ENCODE data around the gene PSMG1.

The PSMG1 gene

DNA sequence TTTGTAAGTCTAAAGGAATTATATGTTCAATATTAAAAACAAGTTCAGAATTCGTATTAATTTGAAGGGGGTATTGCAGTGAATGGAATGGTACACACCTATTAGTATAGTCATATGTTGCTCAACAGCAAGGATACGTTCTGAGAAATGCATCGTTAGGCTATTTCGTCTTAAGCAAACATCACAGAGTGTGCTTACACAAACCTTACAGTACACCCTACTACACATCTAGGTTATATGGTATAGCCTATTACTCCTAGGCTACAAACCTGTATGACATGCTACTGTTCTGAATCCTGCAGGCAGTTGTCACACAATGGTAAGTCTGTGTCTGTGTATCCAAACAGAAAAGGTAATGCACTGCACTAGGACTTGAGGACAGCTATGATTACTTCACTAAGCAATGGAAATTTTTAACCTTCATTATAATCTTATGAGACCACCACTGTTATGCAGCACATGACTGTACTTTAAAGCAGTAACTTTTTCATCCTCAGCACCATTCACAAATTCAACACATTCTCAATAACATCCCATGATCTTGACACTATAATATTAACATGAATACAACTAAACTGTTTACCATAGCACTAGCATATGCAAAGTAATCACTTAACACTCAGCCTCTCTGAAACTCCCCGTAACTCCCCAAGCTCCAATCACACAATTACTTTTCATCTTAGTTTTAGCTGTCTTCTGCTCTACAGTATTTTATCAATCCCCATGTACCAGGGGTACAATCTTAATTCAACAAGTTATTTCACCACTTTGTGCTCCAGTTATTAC lies 14.4 kb upstream of the PSMG1 start:
- TF ChIP-seq FOXM1 (IDR thresholded peaks at IDR 0.05; ENCODE audit: borderline replicate concordance, low read depth) = no peak
- no peak for TF ChIP-seq TCF12 (IDR thresholded peaks at IDR 0.05; ENCODE audit: low read depth)
- TF ChIP-seq TEAD4 (IDR thresholded peaks at IDR 0.05) = no peak
- no peak for TF ChIP-seq EP300 (IDR thresholded peaks at IDR 0.05; ENCODE audit: borderline replicate concordance)
- TF ChIP-seq ZBTB7A (IDR thresholded peaks at IDR 0.05; ENCODE audit: low read depth) = no peak
- no peak for TF ChIP-seq EGR1 (IDR thresholded peaks at IDR 0.05)
- no peak for TF ChIP-seq CEBPB (IDR thresholded peaks at IDR 0.05)
- TF ChIP-seq CREB1 (IDR thresholded peaks at IDR 0.05; ENCODE audit: low read depth) = no peak
- TF ChIP-seq, protein P1, sequence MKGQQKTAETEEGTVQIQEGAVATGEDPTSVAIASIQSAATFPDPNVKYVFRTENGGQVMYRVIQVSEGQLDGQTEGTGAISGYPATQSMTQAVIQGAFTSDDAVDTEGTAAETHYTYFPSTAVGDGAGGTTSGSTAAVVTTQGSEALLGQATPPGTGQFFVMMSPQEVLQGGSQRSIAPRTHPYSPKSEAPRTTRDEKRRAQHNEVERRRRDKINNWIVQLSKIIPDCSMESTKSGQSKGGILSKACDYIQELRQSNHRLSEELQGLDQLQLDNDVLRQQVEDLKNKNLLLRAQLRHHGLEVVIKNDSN (IDR thresholded peaks at IDR 0.05) = no peak
- TF ChIP-seq NFIC (IDR thresholded peaks at IDR 0.05) = no peak
- TF ChIP-seq YY1 (IDR thresholded peaks at IDR 0.05; ENCODE audit: low read depth) = no peak
- no peak for TF ChIP-seq RAD21 (IDR thresholded peaks at IDR 0.05; ENCODE audit: low read depth)
- TF ChIP-seq TAF1 (IDR thresholded peaks at IDR 0.05; ENCODE audit: low read depth) = no peak
- TF ChIP-seq, protein P2, sequence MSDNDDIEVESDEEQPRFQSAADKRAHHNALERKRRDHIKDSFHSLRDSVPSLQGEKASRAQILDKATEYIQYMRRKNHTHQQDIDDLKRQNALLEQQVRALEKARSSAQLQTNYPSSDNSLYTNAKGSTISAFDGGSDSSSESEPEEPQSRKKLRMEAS (IDR thresholded peaks at IDR 0.05) = no peak
- TF ChIP-seq, protein P3, sequence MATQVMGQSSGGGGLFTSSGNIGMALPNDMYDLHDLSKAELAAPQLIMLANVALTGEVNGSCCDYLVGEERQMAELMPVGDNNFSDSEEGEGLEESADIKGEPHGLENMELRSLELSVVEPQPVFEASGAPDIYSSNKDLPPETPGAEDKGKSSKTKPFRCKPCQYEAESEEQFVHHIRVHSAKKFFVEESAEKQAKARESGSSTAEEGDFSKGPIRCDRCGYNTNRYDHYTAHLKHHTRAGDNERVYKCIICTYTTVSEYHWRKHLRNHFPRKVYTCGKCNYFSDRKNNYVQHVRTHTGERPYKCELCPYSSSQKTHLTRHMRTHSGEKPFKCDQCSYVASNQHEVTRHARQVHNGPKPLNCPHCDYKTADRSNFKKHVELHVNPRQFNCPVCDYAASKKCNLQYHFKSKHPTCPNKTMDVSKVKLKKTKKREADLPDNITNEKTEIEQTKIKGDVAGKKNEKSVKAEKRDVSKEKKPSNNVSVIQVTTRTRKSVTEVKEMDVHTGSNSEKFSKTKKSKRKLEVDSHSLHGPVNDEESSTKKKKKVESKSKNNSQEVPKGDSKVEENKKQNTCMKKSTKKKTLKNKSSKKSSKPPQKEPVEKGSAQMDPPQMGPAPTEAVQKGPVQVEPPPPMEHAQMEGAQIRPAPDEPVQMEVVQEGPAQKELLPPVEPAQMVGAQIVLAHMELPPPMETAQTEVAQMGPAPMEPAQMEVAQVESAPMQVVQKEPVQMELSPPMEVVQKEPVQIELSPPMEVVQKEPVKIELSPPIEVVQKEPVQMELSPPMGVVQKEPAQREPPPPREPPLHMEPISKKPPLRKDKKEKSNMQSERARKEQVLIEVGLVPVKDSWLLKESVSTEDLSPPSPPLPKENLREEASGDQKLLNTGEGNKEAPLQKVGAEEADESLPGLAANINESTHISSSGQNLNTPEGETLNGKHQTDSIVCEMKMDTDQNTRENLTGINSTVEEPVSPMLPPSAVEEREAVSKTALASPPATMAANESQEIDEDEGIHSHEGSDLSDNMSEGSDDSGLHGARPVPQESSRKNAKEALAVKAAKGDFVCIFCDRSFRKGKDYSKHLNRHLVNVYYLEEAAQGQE (IDR thresholded peaks at IDR 0.05; ENCODE audit: low read depth) = no peak

DNA sequence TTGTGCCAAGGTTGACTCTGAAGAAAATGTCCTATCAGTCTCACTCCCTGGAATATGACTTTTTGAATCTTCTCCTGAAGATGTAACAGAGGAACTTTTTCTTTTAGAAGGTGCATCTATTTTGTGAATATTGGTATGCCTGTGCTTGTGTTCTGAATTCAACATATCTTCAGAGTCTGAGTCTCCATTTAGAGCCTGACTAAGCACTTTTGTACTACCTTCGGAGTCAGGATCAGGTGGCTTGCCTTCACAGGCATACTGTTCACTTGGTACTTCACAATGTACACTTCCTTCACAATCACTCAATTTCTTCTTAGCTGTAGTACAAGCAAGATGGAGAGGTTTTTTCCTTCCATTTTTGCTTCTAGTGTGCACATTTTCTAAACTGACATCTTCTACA lies 13.6 kb upstream of the PSMG1 start:
- TF ChIP-seq CEBPB (IDR thresholded peaks at IDR 0.05) (no peak), CREB1 (IDR thresholded peaks at IDR 0.05; ENCODE audit: low read depth) (no peak), YY1 (IDR thresholded peaks at IDR 0.05; ENCODE audit: low read depth) (no peak), NFIC (IDR thresholded peaks at IDR 0.05) (no peak), RAD21 (IDR thresholded peaks at IDR 0.05; ENCODE audit: low read depth) (no peak), TEAD4 (IDR thresholded peaks at IDR 0.05) (no peak)

DNA sequence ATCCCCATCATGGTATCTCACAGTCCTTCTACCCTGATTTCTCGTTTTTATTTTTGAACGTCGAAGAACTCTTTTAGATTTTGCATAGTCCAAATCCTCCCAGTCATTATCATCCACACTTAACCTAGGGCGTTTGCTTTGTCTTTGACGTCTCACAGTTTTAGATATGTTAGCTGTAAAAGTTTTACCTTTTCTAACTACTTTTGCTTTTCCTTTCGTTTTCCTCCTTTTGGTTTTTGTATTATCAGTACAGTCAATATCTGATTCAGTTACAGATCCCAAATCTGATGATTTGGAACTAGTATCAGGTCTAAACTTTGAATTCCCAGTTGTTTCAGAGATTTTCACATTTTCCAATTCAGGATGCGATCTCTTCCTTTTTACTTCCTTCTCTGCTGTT lies 13.1 kb upstream of the PSMG1 start:
- TF ChIP-seq, protein P1 (IDR thresholded peaks at IDR 0.05) = no peak
- TF ChIP-seq ZBTB7A (IDR thresholded peaks at IDR 0.05; ENCODE audit: low read depth) = no peak
- TF ChIP-seq CEBPB (IDR thresholded peaks at IDR 0.05) = no peak
- TF ChIP-seq NFIC (IDR thresholded peaks at IDR 0.05) = no peak
- TF ChIP-seq, protein P3 (IDR thresholded peaks at IDR 0.05; ENCODE audit: low read depth) = no peak
- TF ChIP-seq, protein P2 (IDR thresholded peaks at IDR 0.05) = no peak
- TF ChIP-seq FOXM1 (IDR thresholded peaks at IDR 0.05; ENCODE audit: borderline replicate concordance, low read depth) = no peak
- TF ChIP-seq TAF1 (IDR thresholded peaks at IDR 0.05; ENCODE audit: low read depth) = no peak
- TF ChIP-seq YY1 (IDR thresholded peaks at IDR 0.05; ENCODE audit: low read depth) = no peak
- no peak for TF ChIP-seq TEAD4 (IDR thresholded peaks at IDR 0.05)
- TF ChIP-seq EGR1 (IDR thresholded peaks at IDR 0.05) = no peak
- no peak for TF ChIP-seq EP300 (IDR thresholded peaks at IDR 0.05; ENCODE audit: borderline replicate concordance)
- TF ChIP-seq RAD21 (IDR thresholded peaks at IDR 0.05; ENCODE audit: low read depth) = no peak
- TF ChIP-seq CREB1 (IDR thresholded peaks at IDR 0.05; ENCODE audit: low read depth) = no peak
- TF ChIP-seq TCF12 (IDR thresholded peaks at IDR 0.05; ENCODE audit: low read depth) = no peak

DNA sequence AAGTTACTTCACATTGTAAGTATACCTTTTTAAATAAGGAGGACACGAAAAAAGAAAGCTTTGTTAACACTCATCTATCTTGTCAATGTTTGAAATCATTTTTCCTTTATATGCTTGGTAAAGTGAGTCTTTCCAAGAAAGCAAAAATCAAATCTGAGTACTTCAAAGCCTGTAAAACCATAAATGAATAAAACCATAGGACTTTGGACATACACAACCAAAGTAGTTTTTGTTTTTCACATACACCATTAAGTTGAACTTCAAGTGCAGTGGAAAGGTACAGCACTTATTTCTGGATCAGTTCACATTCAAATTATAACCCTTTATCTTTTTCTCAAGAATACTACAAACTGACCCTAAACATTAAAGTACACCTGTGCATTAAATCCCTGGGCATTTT lies 10.1 kb upstream of the PSMG1 start:
- TF ChIP-seq FOXM1 (IDR thresholded peaks at IDR 0.05; ENCODE audit: borderline replicate concordance, low read depth) (no peak), CREB1 (IDR thresholded peaks at IDR 0.05; ENCODE audit: low read depth) (no peak), EGR1 (IDR thresholded peaks at IDR 0.05) (no peak), TCF12 (IDR thresholded peaks at IDR 0.05; ENCODE audit: low read depth) (no peak), NFIC (IDR thresholded peaks at IDR 0.05) (no peak), ZBTB7A (IDR thresholded peaks at IDR 0.05; ENCODE audit: low read depth) (no peak), CEBPB (IDR thresholded peaks at IDR 0.05) (no peak), YY1 (IDR thresholded peaks at IDR 0.05; ENCODE audit: low read depth) (no peak), EP300 (IDR thresholded peaks at IDR 0.05; ENCODE audit: borderline replicate concordance) (no peak), RAD21 (IDR thresholded peaks at IDR 0.05; ENCODE audit: low read depth) (no peak), TAF1 (IDR thresholded peaks at IDR 0.05; ENCODE audit: low read depth) (no peak), TEAD4 (IDR thresholded peaks at IDR 0.05) (no peak)
- TF ChIP-seq, protein P3 (IDR thresholded peaks at IDR 0.05; ENCODE audit: low read depth) = no peak
- TF ChIP-seq, protein P2 (IDR thresholded peaks at IDR 0.05) = no peak
- TF ChIP-seq, protein P1 (IDR thresholded peaks at IDR 0.05) = no peak
